OCI-LY7 (cell line): Measurements from ENCODE around the gene KAT14.

ENCODE experiments used
- CTCF ChIP-seq: fragments of 200-600 bp; sonication (generic); conservative IDR thresholded peaks from 2 replicates; pipeline ENCODE4 v1.5.1; 2014; ENCODE audit warnings: mild to moderate bottlenecking, antibody characterized with exemption, low read length, moderate library complexity, mixed read lengths
- EZH2phosphoT487 ChIP-seq: fragments of 200-600 bp; sonication (generic); IDR thresholded peaks from 2 replicates; pipeline ENCODE4 v1.6.1; 2018; ENCODE audit warnings: low read depth, borderline replicate concordance, mild to moderate bottlenecking, mixed run types, antibody characterized with exemption, low read length, moderate library complexity, mixed read lengths

GRCh38 chr20:18139832-18140231, 2.2 kb downstream of the KAT14 start:
- TF ChIP-seq CTCF: no peak
- no peak for TF ChIP-seq EZH2phosphoT487
